A673 (cell line): Measurements from ENCODE around the gene APOA5. TPM values are rescaled to one million over a fixed set of nuclear protein-coding genes. Genes with fewer than 3 reads are reported as not detected.

Source experiments
- BruUV-seq: library from RNA; stranded (reverse); fragments of 400-500 nt; replicated peaks from 2 replicates; lab custom pipeline; 2021; lab: Mats Ljungman, UMichigan
- CTCF ChIA-PET: fragments of 300-600 bp; sonication (Branson Sonifier 250); formaldehyde crosslinking; loops from one replicate; lab custom pipeline; 2022; ENCODE audit warnings: antibody characterized with exemption; lab: Charles Lee
- POLR2A ChIA-PET: fragments of 300-600 bp; sonication (Branson Sonifier 250); formaldehyde crosslinking; loops from one replicate; lab custom pipeline; 2022; ENCODE audit warnings: antibody characterized with exemption; ENCODE audit not compliant: low non-redundant PET; lab: Charles Lee
- DNase-seq: peaks from one replicate; pipeline ENCODE4 v3.0.0-alpha.2; 2015; ENCODE audit warnings: low spot score
- H3K27ac ChIP-seq: fragments of 200-600 bp; sonication (generic); 2 replicates; pipeline ENCODE4 v1.5.1; 2016; ENCODE audit warnings: mixed run types, low read depth, mild to moderate bottlenecking, mixed read lengths, antibody characterized with exemption, low read length; ENCODE audit not compliant: poor library complexity, severe bottlenecking
- H3K27me3 ChIP-seq: fragments of 200-600 bp; sonication (generic); replicated peaks from 2 replicates; pipeline ENCODE4 v1.6.1; 2017; ENCODE audit warnings: mixed run types, low read depth, mild to moderate bottlenecking, mixed read lengths, antibody characterized with exemption, low read length; ENCODE audit not compliant: insufficient read depth, poor library complexity
- H3K36me3 ChIP-seq: fragments of 200-600 bp; sonication (generic); 2 replicates; pipeline ENCODE4 v1.6.1; 2016; ENCODE audit warnings: mixed run types, mild to moderate bottlenecking, mixed read lengths, antibody characterized with exemption, low read length; ENCODE audit not compliant: insufficient read depth, poor library complexity, severe bottlenecking
- H3K4me1 ChIP-seq: fragments of 200-600 bp; sonication (generic); 2 replicates; pipeline ENCODE4 v1.6.1; 2017; ENCODE audit warnings: mixed run types, mild to moderate bottlenecking, mixed read lengths, antibody characterized with exemption, low read length; ENCODE audit not compliant: insufficient read depth, poor library complexity, severe bottlenecking
- H3K4me3 ChIP-seq: fragments of 200-600 bp; sonication (generic); 2 replicates; pipeline ENCODE4 v1.5.1; 2016; ENCODE audit warnings: low read depth, mixed run types, mild to moderate bottlenecking, mixed read lengths, low read length; ENCODE audit not compliant: poor library complexity, severe bottlenecking
- H3K9me3 ChIP-seq: fragments of 200-600 bp; sonication (generic); 2 replicates; pipeline ENCODE4 v1.6.1; 2016; ENCODE audit warnings: mixed run types, low read depth, mild to moderate bottlenecking, mixed read lengths, antibody characterized with exemption, low read length; ENCODE audit not compliant: poor library complexity, severe bottlenecking
- CTCF ChIP-seq: fragments of 300-800, 200-600 bp; sonication (generic); conservative IDR thresholded peaks from 2 replicates; pipeline ENCODE4 v1.5.1; 2017; ENCODE audit warnings: low read depth, mild to moderate bottlenecking, antibody characterized with exemption, low read length, moderate library complexity, mixed read lengths
- EZH2 ChIP-seq: fragments of 200-600 bp; sonication (generic); IDR thresholded peaks from 2 replicates; pipeline ENCODE4 v1.6.1; 2017; ENCODE audit warnings: borderline replicate concordance, low read depth, mild to moderate bottlenecking, mixed read lengths, antibody characterized with exemption, low read length; ENCODE audit not compliant: poor library complexity, severe bottlenecking
- intact Hi-C: fragments of 100-400 bp; cut with micrococcal nuclease; formaldehyde crosslinking; loops from one replicate; pipeline ENCODE4 v1.10.0; 2022; ENCODE audit not compliant: unreplicated experiment
- total RNA-seq: library from RNA; stranded (reverse); gene quantifications from 2 replicates; pipeline ENCODE4 v1.2.3, GENCODE V29; 2021

APOA5 gene
- total RNA-seq, 1 experiment from 2014 or later, result not detected

- peaks cover 6% of the 10 kb centered on the region for H3K4me1 ChIP-seq
- no peak overlapping the region for H3K4me3 ChIP-seq
- no peak overlapping the region for H3K27ac ChIP-seq
- H3K27me3 ChIP-seq, result no peaks in the 10 kb centered on the region
- BruUV-seq, result no TSS peak
- H3K36me3 ChIP-seq, result peaks cover 6% of the 10 kb centered on the region
- TF ChIP-seq EZH2, result no peak
- TF ChIP-seq CTCF, result no peak
- H3K9me3 ChIP-seq, result no peaks in the 10 kb centered on the region
- ChIA-PET CTCF (no interaction called here), POLR2A (no interaction called here)
- DNase-seq, result no peak
- intact Hi-C loops, result no loop called here
Observed at GRCh38 chr11:116838321-116839084, 46.8 kb upstream of the APOA5 start.

DNA sequence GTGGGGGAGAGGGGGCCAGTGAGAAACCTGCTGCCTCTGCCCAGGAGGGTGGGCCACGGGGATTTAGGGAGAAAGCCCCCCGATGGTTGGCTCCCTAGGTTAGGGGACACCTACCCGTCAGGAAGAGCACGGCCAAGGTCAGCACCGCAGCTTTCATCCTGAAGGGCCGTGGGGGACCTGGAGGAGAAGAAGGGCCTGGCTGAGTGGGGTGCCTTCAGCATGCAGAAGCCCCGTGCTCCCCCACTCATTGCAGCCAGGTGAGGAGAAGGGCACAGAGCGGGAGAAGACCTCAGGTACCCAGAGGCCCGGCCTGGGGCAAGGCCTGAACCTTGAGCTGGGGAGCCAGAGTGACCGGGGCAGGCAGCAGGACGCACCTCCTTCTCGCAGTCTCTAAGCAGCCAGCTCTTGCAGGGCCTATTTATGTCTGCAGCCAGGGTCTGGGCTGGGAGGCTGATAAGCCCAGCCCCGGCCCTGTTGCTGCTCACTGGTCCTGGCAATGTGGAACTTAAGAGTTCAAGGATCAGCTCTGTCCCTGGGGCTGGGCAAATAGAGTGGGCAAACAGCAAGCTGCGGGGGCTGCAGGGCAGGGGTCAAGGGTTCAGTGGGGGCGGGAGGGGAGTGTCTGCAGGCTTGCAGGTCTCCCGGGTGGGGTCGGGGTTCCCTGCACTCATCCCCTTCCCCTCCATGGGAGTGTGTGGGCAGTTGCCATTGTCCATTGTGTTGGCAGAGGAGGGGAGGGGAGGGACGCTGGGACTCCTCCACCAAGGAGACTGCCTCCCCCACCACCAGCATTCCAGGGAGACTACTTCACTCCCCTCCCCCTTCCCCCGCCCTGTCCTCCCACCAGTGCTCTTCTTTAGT lies 45.8 kb upstream of the APOA5 start, which contains the start of gene APOA1:
APOA1 (minus strand) TSS at position 392 of the 861 bp plus-strand sequence; CDS start at position 157, 235 bp downstream.
- H3K27ac ChIP-seq, result no peak within 1 kb of the TSS
- H3K4me1 ChIP-seq, result peaks cover 6% of the 10 kb centered on the region
- intact Hi-C loops, result no loop called here
- ChIA-PET POLR2A (no interaction called here), CTCF (interaction anchor here (0.9 kb wide), 1 partner anchor 103 kb away, joined by 3 read pairs; no protein-coding TSS in a partner anchor)
- H3K27me3 ChIP-seq, result no peaks in the 10 kb centered on the region
- no peaks in the 10 kb centered on the region for H3K9me3 ChIP-seq
- no peak for TF ChIP-seq CTCF
- no peak for TF ChIP-seq EZH2
- BruUV-seq, result no TSS peak
- no peak within 1 kb of the TSS for H3K4me3 ChIP-seq
- DNase-seq, result no peak
- no peaks in the 10 kb centered on the region for H3K36me3 ChIP-seq

DNA sequence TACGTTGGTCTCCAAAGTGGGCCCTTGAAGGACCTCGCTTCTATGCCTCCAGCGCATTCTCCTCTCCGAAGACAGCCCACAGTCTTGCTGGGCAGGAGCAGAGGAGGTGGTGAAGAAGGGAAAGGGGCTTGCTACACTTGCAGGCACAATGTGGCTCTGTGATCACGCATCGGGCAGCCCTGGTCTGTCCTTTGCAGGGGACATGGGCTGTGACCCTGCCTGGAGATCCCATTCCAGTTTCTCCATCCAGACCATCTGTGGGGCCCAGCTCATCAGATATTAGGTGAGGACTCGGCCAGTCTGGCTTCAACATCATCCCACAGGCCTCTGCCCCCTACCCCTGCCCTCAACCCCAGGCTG lies 44.9 kb upstream of the APOA5 start:
- H3K4me3 ChIP-seq, result no peak overlapping the region
- no peaks in the 10 kb centered on the region for H3K36me3 ChIP-seq
- H3K27me3 ChIP-seq, result no peaks in the 10 kb centered on the region
- no peaks in the 10 kb centered on the region for H3K9me3 ChIP-seq
- CTCF ChIA-PET, result interaction anchor here (0.9 to 1.6 kb wide), 7 partner anchors 12 to 390 kb away, joined by 3 to 56 read pairs (median 5); partner anchors contain the start of genes APOA5 and ZPR1
- no peak for DNase-seq
- POLR2A ChIA-PET, result interaction anchor here (0.5 kb wide), 1 partner anchor 239 kb away, joined by 5 read pairs; no protein-coding TSS in a partner anchor
- peaks cover 6% of the 10 kb centered on the region for H3K4me1 ChIP-seq
- BruUV-seq, result no TSS peak
- no peak overlapping the region for H3K27ac ChIP-seq
- intact Hi-C loops, result loop anchor here (1.0 kb wide), 1 partner anchor 45 kb away; the partner anchor contains the start of gene APOA5
- no peak for TF ChIP-seq EZH2
- no peak for TF ChIP-seq CTCF
